GM12878 (cell line): ENCODE results near the gene ARL6IP5. TPM values are rescaled to one million over a fixed set of nuclear protein-coding genes. Genes with fewer than 3 reads are reported as not detected.

ENCODE experiments used
- ASH2L ChIP-seq: fragments of 300-600, 200-600 bp; sonication (generic); IDR thresholded peaks from 2 replicates; pipeline ENCODE4 v1.6.1; 2017; ENCODE audit warnings: low read depth, mild to moderate bottlenecking, borderline replicate concordance
- BCL11A ChIP-seq: IDR thresholded peaks from 2 replicates; pipeline ENCODE4 v1.6.1; 2011; ENCODE audit warnings: low read depth, low read length
- BRCA1 ChIP-seq: IDR thresholded peaks from 2 replicates; pipeline ENCODE4 v1.6.1; 2011; ENCODE audit warnings: low read depth, low read length, improper control_type of control experiment
- DPF2 ChIP-seq: fragments of 450-650 bp; IDR thresholded peaks from 2 replicates; pipeline ENCODE4 v1.6.1; 2017; ENCODE audit warnings: mild to moderate bottlenecking
- HDGF ChIP-seq: fragments of 450-650 bp; IDR thresholded peaks from 2 replicates; pipeline ENCODE4 v1.6.1; 2016; ENCODE audit warnings: antibody characterized with exemption
- NBN ChIP-seq: fragments of 450-650 bp; IDR thresholded peaks from 2 replicates; pipeline ENCODE4 v1.6.1; 2016
- NKRF ChIP-seq: fragments of 450-650 bp; conservative IDR thresholded peaks from 2 replicates; pipeline ENCODE4 v1.6.1; 2017; ENCODE audit warnings: mild to moderate bottlenecking, moderate library complexity
- NRF1 ChIP-seq: conservative IDR thresholded peaks from 2 replicates; pipeline ENCODE4 v1.6.1; 2011; ENCODE audit warnings: mild to moderate bottlenecking, low read depth, low read length, improper control_type of control experiment
- POLR2AphosphoS2 ChIP-seq: IDR thresholded peaks from 2 replicates; pipeline ENCODE4 v1.6.1; 2011; ENCODE audit warnings: low read depth, mild to moderate bottlenecking, low read length, improper control_type of control experiment, moderate library complexity
- RAD51 ChIP-seq: fragments of 450-650 bp; IDR thresholded peaks from 2 replicates; pipeline ENCODE4 v1.6.1; 2016; ENCODE audit warnings: moderate library complexity, mild to moderate bottlenecking, inconsistent platforms
- RELA ChIP-seq: fragments of 450-650 bp; IDR thresholded peaks from 2 replicates; pipeline ENCODE4 v1.8.0; 2014; ENCODE audit warnings: borderline replicate concordance; ENCODE audit not compliant: partially characterized antibody
- RUNX3 ChIP-seq: IDR thresholded peaks from 2 replicates; pipeline ENCODE4 v1.6.1; 2012; ENCODE audit warnings: low read length, inconsistent platforms
- SP1 ChIP-seq: IDR thresholded peaks from one replicate; pipeline ENCODE4 v1.6.1; 2011; ENCODE audit warnings: low read depth, low read length
- SREBF2 ChIP-seq: IDR thresholded peaks from 2 replicates; pipeline ENCODE4 v1.6.1; 2012; ENCODE audit warnings: mild to moderate bottlenecking, low read length
- USF2 ChIP-seq: IDR thresholded peaks from 2 replicates; pipeline ENCODE4 v1.6.1; 2011; ENCODE audit warnings: low read depth, low read length, improper control_type of control experiment, borderline replicate concordance
- ZNF217 ChIP-seq: fragments of 450-650 bp; IDR thresholded peaks from 2 replicates; pipeline ENCODE4 v1.6.1; 2017; ENCODE audit warnings: antibody characterized with exemption, mild to moderate bottlenecking
- polyA plus RNA-seq, 11 experiments: library from polyadenylated mRNA; depleted of rRNA in 4 of 11; unstranded in 6 of 11; stranded (reverse) in 5 of 11; fragments of >200 nt; fragmentation: Nextera tagmentation in 4 of 11; fragmentation: Illumina TruSeq in 1 of 11; extraction: Ambion mirVana in 4 of 11; extraction: Trizol in 1 of 11; gene quantifications; 1 replicate in 1 of 11; 2 replicates in 10 of 11; pipeline versions ENCODE4 v1.2.1 to v1.2.3, GENCODE V29; 2011 to 2016; ENCODE audit warnings: inconsistent platforms in 2 of 11, missing spikeins in 2 of 11, low read depth in 1 of 11
- total RNA-seq, 4 experiments: library from RNA; depleted of rRNA in 3 of 4; stranded (reverse); fragments of >200 nt in 3 of 4; fragmentation: Illumina TruSeq in 1 of 4; extraction: Trizol in 1 of 4; gene quantifications; 2 replicates each; pipeline versions ENCODE4 v1.2.1 to v1.2.3, GENCODE V29; 2013 to 2021
- TF ChIP-seq, protein P1 (sequence below): fragments of 450-650 bp; IDR thresholded peaks from 2 replicates; pipeline ENCODE4 v1.6.1; 2018; ENCODE audit warnings: borderline replicate concordance, mild to moderate bottlenecking; ENCODE audit not compliant: partially characterized antibody
- TF ChIP-seq, protein P2 (sequence below): fragments of 450-650 bp; IDR thresholded peaks from 2 replicates; pipeline ENCODE4 v1.6.1; 2017; ENCODE audit warnings: mild to moderate bottlenecking, low read depth, inconsistent platforms; ENCODE audit not compliant: poor library complexity, severe bottlenecking
- TF ChIP-seq, protein P3 (sequence below): fragments of 450-650 bp; IDR thresholded peaks from 2 replicates; pipeline ENCODE4 v1.6.1; 2017; ENCODE audit warnings: mild to moderate bottlenecking, moderate library complexity

Gene ARL6IP5
- total and polyA plus RNA-seq, 10 of the 15 experiments (the other 5 are each of a cell fraction or from before 2014, with no cell fraction given) = 78.2 to 310 (median 148) TPM

- TF ChIP-seq, protein P1, sequence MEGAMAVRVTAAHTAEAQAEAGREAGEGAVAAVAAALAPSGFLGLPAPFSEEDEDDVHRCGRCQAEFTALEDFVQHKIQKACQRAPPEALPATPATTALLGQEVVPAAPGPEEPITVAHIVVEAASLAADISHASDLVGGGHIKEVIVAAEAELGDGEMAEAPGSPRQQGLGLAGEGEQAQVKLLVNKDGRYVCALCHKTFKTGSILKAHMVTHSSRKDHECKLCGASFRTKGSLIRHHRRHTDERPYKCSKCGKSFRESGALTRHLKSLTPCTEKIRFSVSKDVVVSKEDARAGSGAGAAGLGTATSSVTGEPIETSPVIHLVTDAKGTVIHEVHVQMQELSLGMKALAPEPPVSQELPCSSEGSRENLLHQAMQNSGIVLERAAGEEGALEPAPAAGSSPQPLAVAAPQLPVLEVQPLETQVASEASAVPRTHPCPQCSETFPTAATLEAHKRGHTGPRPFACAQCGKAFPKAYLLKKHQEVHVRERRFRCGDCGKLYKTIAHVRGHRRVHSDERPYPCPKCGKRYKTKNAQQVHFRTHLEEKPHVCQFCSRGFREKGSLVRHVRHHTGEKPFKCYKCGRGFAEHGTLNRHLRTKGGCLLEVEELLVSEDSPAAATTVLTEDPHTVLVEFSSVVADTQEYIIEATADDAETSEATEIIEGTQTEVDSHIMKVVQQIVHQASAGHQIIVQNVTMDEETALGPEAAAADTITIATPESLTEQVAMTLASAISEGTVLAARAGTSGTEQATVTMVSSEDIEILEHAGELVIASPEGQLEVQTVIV = no peak
- 0 out of 2 replicates have a peak, but pooled peaks have one; percentile 30 for TF ChIP-seq DPF2
- TF ChIP-seq POLR2AphosphoS2 = no peak
- TF ChIP-seq NBN = peak; percentile 59; the same call in 1 of the 2 replicates
- peak; percentile 62 for TF ChIP-seq RELA
- TF ChIP-seq, protein P2, sequence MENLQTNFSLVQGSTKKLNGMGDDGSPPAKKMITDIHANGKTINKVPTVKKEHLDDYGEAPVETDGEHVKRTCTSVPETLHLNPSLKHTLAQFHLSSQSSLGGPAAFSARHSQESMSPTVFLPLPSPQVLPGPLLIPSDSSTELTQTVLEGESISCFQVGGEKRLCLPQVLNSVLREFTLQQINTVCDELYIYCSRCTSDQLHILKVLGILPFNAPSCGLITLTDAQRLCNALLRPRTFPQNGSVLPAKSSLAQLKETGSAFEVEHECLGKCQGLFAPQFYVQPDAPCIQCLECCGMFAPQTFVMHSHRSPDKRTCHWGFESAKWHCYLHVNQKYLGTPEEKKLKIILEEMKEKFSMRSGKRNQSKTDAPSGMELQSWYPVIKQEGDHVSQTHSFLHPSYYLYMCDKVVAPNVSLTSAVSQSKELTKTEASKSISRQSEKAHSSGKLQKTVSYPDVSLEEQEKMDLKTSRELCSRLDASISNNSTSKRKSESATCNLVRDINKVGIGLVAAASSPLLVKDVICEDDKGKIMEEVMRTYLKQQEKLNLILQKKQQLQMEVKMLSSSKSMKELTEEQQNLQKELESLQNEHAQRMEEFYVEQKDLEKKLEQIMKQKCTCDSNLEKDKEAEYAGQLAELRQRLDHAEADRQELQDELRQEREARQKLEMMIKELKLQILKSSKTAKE = peak; percentile 21
- TF ChIP-seq, protein P3, sequence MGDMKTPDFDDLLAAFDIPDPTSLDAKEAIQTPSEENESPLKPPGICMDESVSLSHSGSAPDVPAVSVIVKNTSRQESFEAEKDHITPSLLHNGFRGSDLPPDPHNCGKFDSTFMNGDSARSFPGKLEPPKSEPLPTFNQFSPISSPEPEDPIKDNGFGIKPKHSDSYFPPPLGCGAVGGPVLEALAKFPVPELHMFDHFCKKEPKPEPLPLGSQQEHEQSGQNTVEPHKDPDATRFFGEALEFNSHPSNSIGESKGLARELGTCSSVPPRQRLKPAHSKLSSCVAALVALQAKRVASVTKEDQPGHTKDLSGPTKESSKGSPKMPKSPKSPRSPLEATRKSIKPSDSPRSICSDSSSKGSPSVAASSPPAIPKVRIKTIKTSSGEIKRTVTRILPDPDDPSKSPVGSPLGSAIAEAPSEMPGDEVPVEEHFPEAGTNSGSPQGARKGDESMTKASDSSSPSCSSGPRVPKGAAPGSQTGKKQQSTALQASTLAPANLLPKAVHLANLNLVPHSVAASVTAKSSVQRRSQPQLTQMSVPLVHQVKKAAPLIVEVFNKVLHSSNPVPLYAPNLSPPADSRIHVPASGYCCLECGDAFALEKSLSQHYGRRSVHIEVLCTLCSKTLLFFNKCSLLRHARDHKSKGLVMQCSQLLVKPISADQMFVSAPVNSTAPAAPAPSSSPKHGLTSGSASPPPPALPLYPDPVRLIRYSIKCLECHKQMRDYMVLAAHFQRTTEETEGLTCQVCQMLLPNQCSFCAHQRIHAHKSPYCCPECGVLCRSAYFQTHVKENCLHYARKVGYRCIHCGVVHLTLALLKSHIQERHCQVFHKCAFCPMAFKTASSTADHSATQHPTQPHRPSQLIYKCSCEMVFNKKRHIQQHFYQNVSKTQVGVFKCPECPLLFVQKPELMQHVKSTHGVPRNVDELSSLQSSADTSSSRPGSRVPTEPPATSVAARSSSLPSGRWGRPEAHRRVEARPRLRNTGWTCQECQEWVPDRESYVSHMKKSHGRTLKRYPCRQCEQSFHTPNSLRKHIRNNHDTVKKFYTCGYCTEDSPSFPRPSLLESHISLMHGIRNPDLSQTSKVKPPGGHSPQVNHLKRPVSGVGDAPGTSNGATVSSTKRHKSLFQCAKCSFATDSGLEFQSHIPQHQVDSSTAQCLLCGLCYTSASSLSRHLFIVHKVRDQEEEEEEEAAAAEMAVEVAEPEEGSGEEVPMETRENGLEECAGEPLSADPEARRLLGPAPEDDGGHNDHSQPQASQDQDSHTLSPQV = peak; percentile 28; the same call in 1 of the 2 replicates
- TF ChIP-seq ZNF217 = peak; percentile 49; the same call in 1 of the 2 replicates
- TF ChIP-seq ASH2L = no peak
- peak; percentile 26; the same call in 1 of the 2 replicates for TF ChIP-seq RUNX3
- peak; percentile 69; the same call in 1 of the 2 replicates for TF ChIP-seq RAD51
- TF ChIP-seq BCL11A = 0 out of 2 replicates have a peak, but pooled peaks have one; percentile 2
- 0 out of 2 replicates have a peak, but pooled peaks have one; percentile 35 for TF ChIP-seq HDGF
- no peak for TF ChIP-seq NKRF
- TF ChIP-seq SP1 = no peak
- TF ChIP-seq BRCA1 = no peak
- no peak for TF ChIP-seq NRF1
- no peak for TF ChIP-seq SREBF2
- peak; percentile 2; the same call in 1 of the 2 replicates for TF ChIP-seq USF2
These were observed 3.0 kb upstream of the ARL6IP5 start (continued) for GRCh38 chr3:69081583-69082262.
